Measurements from ENCODE around the gene DMBT1.

The DMBT1 gene

GRCh38 chr10:122646511-122647382 lies 86.2 kb downstream of the DMBT1 start:
- DNase-seq (ENCODE audit: low spot score): no peak

GRCh38 chr10:122647383-122647968 lies 86.9 kb downstream of the DMBT1 start:
- no peak for DNase-seq (ENCODE audit: low spot score)

DNA sequence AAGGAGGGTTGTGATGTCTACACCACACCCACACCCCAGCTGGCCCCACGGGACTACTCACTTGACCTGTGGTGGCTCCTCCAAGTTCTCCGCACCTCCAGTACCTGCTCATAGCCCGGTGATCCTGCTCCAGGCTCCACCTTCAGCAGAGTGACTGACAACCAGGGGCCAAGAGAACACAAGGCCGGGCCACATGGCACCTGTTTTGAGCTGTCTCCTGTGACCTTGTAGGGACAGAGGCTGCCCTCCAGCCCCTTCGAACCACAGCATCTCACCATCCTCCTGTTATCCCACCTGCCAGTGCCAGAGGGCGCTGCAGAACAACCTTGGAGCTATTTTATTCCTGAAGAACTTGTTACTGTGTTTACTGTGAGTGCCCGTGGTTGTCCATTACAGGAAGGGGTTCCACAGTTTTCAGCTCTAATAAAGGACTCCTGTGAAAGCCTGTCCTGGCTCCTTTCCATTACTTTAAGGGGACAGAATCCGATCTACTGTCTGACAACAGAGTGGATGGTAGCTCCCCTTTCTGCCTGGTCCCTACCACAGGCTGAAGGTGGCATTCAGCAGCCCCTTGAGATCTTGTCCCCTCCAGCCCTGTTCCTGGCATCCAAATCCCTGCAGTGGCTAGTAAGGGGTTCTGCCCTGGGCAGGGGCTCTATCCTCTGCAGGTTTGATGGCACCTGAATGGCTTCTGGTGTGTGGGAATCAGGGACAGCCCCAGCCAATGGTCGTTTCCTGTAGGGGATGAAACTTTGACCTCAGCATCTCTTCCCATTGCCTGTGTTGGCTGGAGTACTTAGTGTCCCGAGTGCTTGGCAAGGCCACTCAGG lies 88.3 kb downstream of the DMBT1 start:
- DNase-seq (ENCODE audit: low spot score): peak; percentile 48

DNA sequence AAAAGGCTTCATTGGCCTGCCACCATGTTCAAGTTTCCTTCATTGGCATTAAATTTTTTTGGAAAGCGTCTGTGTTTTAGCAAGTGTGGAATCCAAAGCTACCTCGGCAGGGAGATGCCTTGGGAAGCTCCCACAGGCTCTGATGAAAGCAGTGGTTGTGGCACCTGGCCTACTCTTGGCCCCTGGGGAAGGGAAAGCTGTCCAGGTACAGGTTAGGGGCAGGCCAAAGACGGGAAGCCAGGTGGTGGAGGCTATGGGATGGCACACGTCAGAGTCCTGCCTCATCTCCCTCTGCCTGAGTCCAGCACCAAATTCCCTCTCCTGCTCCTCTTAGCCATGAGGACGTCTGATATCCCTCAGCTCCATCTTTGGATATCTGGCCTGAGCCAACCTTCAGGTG lies 89.3 kb downstream of the DMBT1 start:
- DNase-seq (ENCODE audit: low spot score): no peak

- DNase-seq (ENCODE audit: low spot score): no peak
Observed at GRCh38 chr10:122650331-122650730, 89.8 kb downstream of the DMBT1 start.

GRCh38 chr10:122655524-122656307 lies 95.2 kb downstream of the DMBT1 start:
- DNase-seq (ENCODE audit: low spot score): no peak

DNA sequence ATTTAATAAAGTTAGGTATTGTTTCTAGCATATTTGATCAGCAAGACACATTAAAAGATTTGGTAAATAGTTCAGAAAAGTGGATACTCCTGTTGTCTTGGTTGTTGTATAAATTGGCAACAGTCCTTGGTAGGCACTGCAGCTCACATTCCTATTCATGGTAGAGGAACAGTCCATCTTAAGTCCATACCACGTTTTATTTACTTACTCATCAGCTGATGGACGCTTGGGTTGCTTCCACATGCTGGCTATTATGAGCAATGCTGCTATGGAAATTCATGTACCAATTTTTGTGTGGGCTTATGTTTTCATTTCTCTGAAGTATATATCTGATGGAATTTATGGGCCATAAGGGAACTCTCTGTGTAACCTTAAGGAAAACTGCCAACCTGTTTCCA lies 95.8 kb downstream of the DMBT1 start:
- no peak for DNase-seq (ENCODE audit: low spot score)

GRCh38 chr10:122656741-122657140 lies 96.2 kb downstream of the DMBT1 start:
- DNase-seq (ENCODE audit: low spot score): no peak

DNA sequence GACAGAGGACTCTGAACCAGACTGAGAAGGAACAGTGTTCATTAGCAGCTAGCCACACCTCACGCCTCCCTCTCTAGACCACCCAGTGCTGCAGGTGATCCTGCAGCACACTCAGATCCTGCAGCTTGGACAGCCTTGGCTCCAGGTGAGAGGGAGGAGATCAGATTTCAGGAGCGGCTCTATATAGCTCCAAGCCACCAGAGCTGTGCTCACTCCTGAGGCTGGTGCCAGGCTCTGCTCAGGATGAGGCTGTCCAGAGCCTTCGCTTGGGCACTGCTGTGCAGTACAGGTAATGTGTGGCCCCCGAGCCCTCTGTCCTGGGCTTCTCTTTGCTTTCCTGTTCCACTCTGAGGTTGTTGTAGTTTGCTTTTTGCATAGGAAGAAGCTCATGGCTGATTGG lies 96.7 kb downstream of the DMBT1 start:
- DNase-seq (ENCODE audit: low spot score): no peak

DNA sequence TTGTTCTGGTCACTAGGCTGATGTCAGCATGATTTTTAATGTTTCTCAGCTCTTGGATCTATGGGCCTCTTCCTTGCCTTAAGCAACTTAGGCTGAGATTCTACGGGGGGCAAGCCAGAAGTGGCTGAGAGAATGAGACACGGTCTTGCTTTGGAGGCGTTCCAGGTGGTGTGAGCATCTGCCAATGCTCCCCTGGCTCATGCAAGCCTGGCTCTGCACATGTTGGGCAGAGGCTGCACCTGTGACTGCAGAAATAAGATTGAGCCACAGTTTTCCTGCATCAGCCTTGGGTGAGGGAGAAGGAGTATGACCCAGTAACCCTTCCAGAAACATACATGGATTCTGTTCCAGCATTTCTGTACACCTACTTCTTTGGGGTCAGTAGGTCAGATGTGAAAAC lies 97.2 kb downstream of the DMBT1 start:
- no peak for DNase-seq (ENCODE audit: low spot score)

DNA sequence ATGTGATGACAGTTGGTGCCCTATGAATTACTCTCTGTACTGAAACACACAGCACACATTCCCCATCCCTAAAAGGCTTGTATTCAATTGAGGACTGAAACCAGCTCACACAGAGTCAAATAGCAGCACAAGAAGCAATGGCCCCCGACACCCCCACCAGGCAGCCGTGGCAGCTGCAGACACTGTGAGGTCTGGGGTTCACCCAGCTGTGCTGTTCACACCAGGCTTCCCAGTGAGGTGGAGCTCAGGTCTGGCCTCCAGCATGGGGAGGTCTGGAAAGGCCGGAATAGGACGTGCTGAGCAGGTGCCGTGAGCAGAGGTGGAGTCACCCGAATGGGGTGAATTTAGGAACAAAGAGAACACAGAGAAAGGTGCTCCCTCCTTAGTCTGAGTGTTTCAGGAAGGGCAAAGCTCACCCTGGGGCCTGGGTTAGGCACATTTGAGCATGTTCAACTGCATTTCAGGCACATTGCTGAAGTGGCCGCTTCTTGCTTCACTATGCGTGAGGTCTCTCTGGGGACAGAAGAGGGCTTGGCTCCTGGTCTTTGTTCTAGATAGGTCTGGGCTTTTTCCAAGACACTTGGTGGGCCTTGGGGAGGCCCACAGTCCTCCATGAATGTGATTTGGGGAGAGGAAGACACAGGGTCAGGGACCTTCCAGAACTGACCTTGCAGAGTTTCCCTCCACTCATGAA lies 97.9 kb downstream of the DMBT1 start:
- DNase-seq (ENCODE audit: low spot score): no peak

DNA sequence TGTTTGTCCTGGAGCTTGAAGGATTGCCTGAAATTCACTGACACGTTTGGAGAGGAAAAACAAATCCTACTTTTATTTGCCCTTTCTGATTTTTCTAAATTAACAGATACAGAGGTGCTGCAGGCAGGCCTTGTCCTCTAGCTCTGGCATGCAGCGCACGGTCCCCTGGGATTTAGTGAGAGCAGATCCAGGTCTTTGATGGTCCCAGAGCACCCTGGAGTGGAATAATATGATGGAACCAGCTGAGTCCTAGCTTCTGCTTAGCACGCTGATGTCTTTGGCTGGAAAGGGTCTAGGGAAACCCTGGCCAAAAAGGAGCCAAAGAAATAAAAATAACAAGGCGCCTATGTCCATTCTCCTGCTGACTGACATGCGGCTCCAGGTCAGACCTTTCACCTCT lies 98.6 kb downstream of the DMBT1 start:
- DNase-seq (ENCODE audit: low spot score): no peak

- DNase-seq (ENCODE audit: low spot score): no peak
Observed at GRCh38 chr10:122659651-122660050, 99.1 kb downstream of the DMBT1 start.

DNA sequence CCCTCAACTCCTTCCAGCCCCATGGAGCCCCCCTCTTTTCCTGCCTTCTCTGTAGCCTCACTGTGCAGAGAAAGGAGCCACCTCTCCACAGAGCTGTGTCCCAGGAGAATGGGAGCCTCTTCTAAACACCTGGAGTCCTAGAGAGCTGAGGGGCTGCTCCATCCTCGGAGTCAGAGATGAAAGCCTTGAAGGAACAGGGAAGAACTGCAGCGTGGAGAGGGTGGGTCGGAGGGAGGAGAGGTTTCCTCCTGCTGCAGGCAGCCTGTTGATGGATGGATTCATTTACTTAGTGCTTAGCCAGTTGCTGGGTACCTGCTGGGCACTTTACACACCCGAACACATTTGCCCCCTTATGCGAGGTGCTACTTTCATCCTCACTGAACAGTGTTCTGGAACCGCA lies 100.1 kb downstream of the DMBT1 start:
- DNase-seq (ENCODE audit: low spot score): no peak

DNA sequence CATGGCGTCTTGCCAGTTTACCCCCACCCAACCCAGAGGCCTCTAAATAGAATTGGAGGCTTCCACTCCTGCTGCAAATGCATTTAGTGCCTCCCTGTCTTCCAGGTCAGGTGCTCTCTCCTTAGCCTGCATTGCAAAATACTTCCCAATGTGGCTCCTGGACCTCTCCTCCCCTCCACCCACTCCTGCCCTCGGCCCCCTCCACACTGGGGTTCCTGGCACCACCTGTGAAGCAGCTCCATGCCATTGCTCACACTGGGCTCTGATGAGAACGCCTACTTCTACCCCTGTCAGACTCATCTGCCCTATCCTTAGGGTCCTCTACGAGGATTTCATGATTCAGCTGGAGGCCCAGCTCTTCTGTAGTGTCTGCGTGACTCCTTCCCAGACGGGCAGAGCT lies 101.7 kb downstream of the DMBT1 start:
- DNase-seq (ENCODE audit: low spot score): no peak

GRCh38 chr10:122663516-122664130 lies 103.1 kb downstream of the DMBT1 start:
- no peak for DNase-seq (ENCODE audit: low spot score)

GRCh38 chr10:122664501-122664900 lies 103.9 kb downstream of the DMBT1 start:
- DNase-seq (ENCODE audit: low spot score): no peak

DNA sequence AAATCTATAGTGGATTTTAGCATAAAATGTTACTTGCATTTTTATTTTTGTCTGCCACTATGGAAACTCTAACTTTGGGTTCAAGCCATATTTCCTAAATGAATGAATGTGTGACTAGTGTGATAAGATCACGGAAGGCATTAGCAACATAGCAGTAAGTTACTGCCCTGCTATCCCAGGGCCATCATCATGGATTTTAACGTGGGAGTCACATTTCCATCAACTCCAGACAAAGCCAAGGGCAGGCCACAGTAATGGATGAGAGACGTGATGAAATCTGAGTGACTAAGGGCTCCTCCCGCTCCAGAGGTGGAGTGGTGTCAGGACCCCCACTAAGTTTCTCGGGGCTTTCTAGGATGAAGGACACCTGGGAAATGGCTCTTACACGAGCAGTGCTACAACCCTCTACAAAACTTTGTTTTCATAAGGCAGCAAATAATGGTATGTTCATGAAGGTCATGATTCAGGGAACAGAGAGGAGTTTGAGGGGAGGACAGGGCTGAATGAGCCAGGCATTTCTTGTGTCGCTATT lies 104.8 kb downstream of the DMBT1 start:
- no peak for DNase-seq (ENCODE audit: low spot score)

DNA sequence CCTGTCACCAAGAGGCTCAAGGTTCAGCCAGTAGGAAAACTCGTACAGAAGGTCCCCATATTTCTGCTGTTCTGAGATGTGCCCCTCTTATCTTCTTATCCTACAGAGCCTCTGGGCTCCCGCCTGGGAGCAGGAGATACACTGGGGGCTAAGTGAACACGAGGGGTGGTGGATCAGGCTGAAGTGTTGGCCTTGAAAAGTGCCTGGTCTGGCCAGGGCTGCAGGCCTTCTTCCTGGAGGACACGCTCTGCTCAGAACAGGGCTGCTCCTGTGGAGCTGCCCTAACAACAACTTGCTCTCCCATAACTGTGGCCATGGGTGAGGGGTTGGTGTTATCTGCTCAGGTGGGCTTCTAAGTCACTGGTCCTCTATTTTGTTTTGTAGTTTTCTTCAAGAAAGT lies 105.4 kb downstream of the DMBT1 start:
- DNase-seq (ENCODE audit: low spot score): no peak

DNA sequence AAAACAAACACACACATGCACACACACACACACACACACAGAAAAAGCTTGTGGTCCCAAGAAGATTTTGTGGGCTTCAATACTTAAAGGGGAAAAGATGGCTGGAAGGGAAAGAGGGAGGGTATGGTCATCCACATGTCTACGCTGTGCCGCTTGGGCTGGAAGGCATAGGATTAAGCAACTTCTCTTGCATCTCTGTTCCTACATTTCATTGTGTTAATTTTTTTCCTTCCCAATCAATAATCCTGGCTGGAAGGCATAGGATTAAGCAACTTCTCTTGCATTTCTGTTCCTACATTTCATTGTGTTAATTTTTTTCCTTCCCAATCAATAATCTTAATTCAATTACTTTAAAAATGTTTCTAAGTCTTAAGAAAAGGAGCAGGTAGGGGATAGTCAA lies 108.5 kb downstream of the DMBT1 start:
- DNase-seq (ENCODE audit: low spot score): no peak

GRCh38 chr10:122669842-122670241 lies 109.3 kb downstream of the DMBT1 start:
- no peak for DNase-seq (ENCODE audit: low spot score)
